22Rv1 (cell line): Measurements from ENCODE around the gene OPN4.

Experiments
- H3K27ac ChIP-seq: fragments of 450-650 bp; 2 replicates; pipeline ENCODE4 v1.5.1; 2017
- ZFX ChIP-seq: fragments of 450-650 bp; IDR thresholded peaks from 2 replicates; pipeline ENCODE4 v1.6.1; 2017; ENCODE audit warnings: antibody characterized with exemption, borderline replicate concordance
- TF ChIP-seq, protein P1 (sequence below): fragments of 450-650 bp; IDR thresholded peaks from 2 replicates; pipeline ENCODE4 v1.5.1; 2017; ENCODE audit warnings: mild to moderate bottlenecking

OPN4 gene

GRCh38 chr10:86648704-86649427, 5.5 kb upstream of the OPN4 start:
- TF ChIP-seq, protein P1, sequence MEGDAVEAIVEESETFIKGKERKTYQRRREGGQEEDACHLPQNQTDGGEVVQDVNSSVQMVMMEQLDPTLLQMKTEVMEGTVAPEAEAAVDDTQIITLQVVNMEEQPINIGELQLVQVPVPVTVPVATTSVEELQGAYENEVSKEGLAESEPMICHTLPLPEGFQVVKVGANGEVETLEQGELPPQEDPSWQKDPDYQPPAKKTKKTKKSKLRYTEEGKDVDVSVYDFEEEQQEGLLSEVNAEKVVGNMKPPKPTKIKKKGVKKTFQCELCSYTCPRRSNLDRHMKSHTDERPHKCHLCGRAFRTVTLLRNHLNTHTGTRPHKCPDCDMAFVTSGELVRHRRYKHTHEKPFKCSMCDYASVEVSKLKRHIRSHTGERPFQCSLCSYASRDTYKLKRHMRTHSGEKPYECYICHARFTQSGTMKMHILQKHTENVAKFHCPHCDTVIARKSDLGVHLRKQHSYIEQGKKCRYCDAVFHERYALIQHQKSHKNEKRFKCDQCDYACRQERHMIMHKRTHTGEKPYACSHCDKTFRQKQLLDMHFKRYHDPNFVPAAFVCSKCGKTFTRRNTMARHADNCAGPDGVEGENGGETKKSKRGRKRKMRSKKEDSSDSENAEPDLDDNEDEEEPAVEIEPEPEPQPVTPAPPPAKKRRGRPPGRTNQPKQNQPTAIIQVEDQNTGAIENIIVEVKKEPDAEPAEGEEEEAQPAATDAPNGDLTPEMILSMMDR, result no peak
- TF ChIP-seq ZFX, result no peak
- H3K27ac ChIP-seq, result no peak overlapping the region

DNA sequence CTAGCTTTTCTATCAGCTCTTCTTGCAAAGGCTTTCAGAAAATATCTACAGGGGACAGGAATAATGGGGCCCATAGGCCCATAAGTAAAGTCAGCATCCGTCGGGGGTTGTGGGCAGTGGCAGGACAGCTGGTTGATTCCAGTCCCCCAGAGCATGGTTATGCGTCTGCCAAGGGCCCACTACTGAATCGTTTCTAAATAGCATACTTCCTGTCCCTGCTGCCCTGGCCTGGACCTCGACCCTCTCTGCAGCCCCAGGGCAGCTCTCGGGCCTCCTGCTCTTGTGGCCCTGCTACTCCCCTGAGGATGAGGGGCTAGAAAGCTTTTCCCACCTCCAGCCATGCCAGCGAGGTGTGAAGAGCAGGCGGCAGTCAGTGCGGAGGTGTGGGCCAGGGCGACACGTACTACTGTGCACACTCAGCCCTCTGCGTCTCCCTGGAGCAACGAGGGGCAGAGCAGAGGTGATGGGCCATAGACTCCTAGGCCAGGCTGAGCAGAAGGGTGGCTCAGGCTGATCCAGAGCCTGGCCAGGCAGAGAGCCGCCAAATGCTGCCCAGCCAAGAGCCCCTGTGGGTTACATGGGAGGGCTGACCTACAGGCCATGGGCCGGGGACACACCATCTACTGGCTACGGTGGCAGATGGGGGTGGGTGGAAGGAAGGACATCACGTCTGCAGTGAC, 4.7 kb upstream of the OPN4 start:
- TF ChIP-seq, protein P1, result no peak
- no peak for TF ChIP-seq ZFX
- no peak overlapping the region for H3K27ac ChIP-seq

- H3K27ac ChIP-seq, result no peak overlapping the region
- TF ChIP-seq ZFX, result no peak
- TF ChIP-seq, protein P1, result no peak
These were observed 4.2 kb upstream of the OPN4 start for GRCh38 chr10:86650151-86650550.

GRCh38 chr10:86651021-86651471, 3.3 kb upstream of the OPN4 start:
- no peak for TF ChIP-seq ZFX
- TF ChIP-seq, protein P1, result no peak
- H3K27ac ChIP-seq, result no peak overlapping the region

DNA sequence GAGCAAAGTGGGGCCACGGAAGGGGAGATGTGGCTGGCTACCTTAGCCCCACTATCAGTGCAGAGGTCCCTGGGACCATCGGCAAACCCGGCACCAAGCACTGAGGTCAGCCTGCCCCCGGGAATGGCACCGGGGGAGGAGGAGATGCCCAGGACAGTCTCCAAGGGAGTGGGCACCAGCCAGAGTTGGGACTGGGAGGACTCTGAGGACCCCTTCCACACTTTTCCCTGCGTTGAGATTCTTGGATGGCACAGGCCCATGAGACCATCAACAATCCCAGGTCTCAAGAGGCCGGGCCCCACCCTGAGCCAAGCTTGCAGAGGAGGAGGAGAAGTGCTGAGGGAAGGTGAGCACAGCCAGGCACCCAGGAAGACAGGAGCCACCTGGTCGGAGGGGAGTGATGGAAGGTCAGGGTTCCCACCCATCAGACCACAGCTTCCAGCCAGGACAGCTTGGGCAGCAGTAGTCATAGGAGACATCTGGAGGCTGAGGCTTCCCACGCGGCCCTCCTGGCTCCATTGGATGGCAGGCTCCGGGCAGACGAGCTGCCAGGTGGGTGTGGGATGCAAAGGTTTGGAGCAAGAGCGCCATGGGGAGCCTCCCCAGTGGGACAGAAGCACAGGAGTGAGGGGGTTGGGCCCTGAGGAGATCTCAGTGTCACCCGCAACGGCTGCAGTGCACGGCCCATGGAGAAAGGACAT, 2.6 kb upstream of the OPN4 start:
- no peak overlapping the region for H3K27ac ChIP-seq
- TF ChIP-seq, protein P1, result no peak
- no peak for TF ChIP-seq ZFX

DNA sequence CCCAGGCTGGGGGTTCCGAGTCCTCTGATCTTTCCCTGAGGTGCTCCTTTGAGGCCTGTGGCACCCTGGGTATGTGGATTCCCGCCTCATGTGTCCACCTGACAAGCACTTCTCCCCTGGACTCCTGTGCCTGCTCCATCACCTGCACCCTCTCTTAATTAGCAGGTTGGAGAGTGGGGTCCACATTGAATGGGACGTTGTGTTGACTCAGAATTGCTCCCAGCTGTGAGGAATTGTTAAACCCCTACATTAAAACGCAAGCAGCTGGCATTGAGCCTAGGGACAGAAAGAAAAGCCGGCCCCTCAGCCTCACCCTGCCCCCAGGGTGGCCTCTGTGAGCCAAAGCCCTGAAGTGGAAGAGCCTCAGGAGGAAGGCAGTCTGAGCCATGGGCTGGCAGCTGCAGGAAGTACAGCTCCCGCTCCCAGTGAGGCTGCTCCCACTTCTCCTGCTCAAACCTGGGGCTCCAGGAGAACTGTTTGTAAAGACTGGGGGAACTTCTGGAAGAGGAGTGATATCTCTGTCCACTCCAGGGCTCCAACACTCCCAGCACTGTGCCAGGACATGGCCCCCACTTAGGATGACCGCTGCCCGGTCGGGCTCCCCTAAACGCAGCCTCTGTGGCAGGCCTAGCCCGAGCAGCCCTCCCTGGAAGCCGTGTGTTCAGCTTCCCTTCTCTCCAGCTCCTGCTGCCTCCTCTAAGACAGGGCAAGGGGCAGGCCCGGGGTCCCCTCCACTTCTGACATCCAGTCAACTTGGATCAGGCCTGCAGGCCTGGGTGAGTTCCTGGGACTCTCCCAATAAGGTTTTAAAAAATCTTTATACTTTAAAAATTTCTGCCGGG, 1.8 kb upstream of the OPN4 start:
- H3K27ac ChIP-seq, result no peak overlapping the region
- TF ChIP-seq ZFX, result no peak
- TF ChIP-seq, protein P1, result no peak
